HG02571 (cell line): ENCODE measurements around the gene PIP4P1.

Source experiments
- ATAC-seq: cut with Tn5 transposase; IDR thresholded peaks from one replicate; pipeline ENCODE4 v1.9.1; 2021; ENCODE audit warnings: mild to moderate bottlenecking, moderate library complexity; ENCODE audit not compliant: unreplicated experiment

PIP4P1 gene

GRCh38 chr14:20438664-20439063, 22.6 kb downstream of the PIP4P1 start:
- ATAC-seq, result no peak

DNA sequence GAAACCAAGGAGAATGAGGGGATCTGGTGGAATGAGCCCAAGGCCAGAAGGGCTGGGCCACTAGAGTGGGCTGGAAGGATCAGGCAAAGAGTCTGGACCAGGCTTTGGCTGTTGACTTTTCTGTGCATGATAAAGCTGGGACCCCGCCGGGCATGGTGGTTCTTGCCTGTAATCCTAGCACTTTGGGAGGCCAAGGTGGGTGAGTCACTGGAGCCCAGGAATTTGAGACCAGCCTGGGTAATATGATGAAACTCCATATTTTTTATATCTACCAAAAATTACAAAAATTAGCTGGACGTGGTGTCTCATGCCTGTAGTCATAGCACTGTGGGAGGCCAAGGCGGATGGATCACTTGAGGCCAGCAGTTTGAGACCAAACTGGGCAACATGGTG, 24.9 kb downstream of the PIP4P1 start:
- no peak for ATAC-seq

DNA sequence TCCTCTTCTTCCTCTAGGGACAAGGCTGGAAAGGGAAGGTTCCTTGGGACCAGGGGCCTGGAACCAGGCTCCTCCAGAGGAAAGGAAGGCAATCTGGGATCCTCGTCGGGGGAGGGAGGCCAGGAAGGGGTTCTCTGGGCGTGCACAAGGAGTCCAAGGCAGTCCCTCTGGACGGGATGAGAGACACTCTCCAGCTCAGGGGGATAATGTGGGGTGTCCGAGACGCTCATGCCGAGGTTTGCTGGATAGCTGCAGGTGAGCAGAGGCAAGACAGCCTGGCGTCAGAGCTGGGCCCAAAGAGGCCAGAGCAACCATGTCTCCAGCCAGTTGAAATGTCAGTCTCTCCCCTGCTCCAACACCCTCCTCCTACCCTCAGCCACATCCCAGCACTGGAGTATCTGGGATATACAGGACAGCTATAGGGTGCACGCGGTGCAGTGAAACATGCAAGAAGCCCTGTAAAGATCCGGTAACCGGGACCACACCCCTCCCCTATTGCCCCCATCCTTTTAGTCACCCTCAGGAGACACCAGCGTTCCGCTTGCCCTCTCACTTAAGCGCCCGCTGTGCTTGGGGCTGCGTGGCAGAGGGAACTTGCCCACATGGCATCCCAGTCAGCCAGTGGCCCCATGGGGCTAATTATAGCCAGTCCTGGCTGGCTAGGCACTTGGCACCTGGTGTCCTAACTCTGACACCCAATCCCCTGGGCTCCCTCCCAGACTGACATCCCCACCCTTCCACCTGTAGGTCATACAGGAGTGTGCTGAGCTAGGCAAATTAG, 25.5 kb downstream of the PIP4P1 start, which contains the start of gene KLHL33:
TSS of gene KLHL33 (minus strand) at position 585 of the 781 bp plus-strand sequence. CDS start at position 230, 355 bp downstream.
- no peak for ATAC-seq

DNA sequence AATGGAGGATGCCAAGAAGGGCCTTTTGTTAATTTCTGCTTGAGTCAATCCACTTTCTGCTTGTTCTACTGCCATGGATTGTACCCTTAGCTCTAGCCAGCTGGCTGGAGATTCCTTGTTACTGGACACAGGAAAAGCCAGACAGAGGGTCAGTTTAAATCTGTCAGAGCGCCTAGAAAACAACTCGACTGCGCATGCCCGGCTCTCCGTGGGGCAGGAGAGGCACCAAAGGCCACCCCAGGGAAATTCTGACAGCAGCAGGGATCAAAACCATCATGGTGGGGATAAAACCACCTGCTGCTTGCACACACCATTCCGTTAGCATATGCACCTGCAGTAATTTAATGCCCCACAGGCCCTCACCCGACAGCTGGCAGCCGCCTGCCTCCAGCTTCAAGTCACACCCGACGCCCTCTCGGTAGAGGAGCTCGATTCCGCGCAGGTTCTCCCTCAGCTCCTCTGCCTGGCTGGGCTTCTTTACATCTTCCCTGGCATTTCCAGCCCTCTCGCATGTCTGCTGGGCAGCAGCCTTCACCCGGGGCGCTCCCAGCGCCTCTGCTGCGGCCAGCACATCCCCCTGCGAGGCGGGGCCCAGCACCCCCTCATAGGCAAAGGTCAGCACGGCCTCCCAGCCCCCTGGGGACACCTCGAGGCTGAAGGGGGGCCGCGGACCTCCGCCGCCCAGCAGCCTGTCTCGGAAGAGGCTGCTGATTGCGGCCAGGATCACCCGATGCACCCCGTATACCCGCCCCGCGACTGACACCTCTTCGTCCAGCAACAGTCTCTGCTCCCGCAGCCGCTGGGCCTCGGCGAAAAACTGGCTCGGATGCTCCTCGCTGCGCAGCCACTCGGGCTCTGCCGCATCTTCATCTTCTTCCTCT, 26.3 kb downstream of the PIP4P1 start:
- ATAC-seq, result no peak

- ATAC-seq, result no peak
Observed at GRCh38 chr14:20429801-20430669, 31.2 kb downstream of the PIP4P1 start.

DNA sequence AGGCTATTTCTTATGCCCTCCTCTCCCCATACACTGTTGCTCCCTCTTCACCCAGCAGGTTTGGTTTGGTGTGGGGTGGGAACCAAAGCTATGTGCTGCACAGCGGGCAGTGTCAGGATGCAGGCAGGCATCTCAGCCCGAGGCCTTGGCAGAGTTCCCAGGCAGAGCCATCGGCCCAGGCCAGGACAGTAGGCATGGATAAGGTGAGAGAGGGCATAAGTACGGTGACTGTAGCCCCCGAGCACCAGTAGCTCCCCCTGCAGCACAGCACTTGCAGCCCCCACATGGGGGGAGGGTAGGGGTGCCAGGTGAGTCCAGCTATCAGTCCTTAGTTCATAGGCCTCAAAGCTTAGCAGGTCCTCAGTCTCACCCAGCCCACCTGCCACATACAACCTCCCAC, 32.4 kb downstream of the PIP4P1 start:
- no peak for ATAC-seq

- no peak for ATAC-seq
Observed at GRCh38 chr14:20428010-20428365, 33.2 kb downstream of the PIP4P1 start.

- ATAC-seq, result no peak
Observed at GRCh38 chr14:20427231-20428009, 33.8 kb downstream of the PIP4P1 start.

- ATAC-seq, result no peak
Observed at GRCh38 chr14:20424851-20425250, 36.4 kb downstream of the PIP4P1 start.

GRCh38 chr14:20422886-20423285, 38.3 kb downstream of the PIP4P1 start:
- ATAC-seq, result no peak

DNA sequence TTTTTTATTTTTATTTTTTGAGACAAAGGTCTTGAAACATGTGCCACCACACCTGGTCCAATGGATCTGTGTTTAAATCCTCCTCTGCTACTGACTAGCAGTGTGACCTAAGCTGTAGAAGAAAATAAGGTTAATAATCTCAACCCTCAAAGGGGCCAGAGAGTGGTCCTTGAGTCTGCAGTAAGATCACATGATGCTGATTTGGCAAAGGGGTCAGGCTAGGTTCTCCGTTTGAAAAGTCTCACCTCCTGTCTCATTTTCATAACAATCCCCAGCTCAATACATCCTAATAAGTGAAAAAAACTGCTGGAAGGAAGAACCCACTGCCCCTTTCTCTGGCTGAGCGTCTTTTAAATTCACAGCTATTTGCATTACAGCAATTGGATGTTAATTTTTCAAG, 40.0 kb downstream of the PIP4P1 start:
- ATAC-seq, result no peak

DNA sequence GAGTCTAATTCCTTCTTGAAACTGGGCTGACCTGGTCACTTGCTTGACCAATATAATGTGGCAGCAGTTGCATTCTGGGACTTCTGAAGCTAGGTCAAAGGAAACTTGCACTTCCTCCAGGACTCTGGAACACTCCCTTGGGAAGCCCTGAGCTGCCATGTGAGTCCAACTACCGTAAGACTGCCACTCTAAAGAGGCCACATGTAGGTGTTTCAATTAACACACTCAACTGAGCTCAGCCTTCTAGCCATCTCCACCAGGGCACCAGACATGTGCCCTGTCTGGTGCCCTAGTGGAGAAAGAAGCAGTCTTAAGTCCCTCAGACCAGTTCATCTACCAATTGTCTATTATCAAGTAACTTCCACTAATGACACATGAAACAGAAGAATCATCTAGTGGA, 41.8 kb downstream of the PIP4P1 start:
- ATAC-seq, result no peak

- ATAC-seq, result no peak
Observed at GRCh38 chr14:20418501-20418909, 42.7 kb downstream of the PIP4P1 start.

- no peak for ATAC-seq
Observed at GRCh38 chr14:20417250-20418186, 43.7 kb downstream of the PIP4P1 start.

DNA sequence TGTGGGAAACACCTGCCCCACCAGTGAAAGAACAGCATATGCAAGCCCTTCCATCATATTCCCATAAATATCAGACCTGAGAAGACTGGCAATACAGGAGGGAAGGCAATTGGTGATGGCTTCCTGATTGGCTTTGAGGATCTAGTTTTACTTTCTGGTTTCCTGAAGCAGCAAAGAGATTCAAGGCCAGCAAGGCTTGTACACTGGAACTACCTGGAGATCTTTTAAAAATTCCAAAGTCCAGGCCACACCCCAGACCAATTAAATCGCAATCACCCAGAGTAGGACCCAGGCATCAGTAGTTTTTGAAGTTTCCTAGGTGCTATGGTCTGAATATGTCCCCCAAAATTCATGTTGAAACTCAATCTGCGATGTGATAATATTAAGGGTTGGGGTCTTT, 45.0 kb downstream of the PIP4P1 start:
- no peak for ATAC-seq

DNA sequence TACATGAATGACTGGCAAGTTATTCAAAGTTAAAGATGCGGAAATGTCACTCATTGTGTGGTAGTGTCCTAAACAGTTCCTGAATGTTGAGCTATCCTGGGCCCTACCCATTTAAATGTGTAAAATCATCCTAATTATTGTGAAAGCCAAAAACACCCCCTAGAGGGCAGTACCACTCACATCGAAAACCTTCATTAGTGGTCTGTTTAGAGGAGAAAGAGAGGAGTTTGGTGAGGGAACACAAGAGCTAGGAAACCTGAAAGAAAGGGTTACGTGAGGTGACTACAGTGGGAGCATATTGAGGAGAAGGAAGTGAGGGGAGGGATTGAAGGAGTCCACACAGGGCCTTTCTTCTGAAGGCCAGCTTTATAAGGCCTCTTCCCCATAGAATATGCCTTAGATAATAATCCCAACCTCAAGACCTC, 45.4 kb downstream of the PIP4P1 start:
- ATAC-seq, result no peak

DNA sequence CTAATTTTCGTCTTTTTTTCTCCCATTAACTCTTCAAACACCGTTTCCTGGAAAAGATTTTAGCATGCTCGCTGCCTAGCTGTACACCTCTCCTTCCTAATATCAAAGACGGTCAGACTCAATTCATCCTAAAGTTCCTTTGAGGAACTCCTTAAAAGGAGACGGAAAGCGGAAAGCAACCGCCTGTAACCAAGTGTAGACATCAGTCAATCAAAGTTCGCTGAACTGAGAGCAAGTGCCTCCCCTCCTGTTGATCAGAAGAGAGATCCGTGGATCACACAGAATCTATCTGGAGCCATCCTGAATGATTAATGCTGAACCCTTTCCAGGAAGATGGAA, 47.5 kb downstream of the PIP4P1 start:
- no peak for ATAC-seq

GRCh38 chr14:20412876-20413743, 48.1 kb downstream of the PIP4P1 start, which contains the start of gene TEP1:
Gene TEP1, minus strand, starts transcription at chr14:20413501. Its CDS starts 5,062 bp downstream, at chr14:20408439.
- ATAC-seq, result peak; percentile 78
